GM18867 (cell line): ENCODE data around the gene UBC.
"Not testable (repeated sequence)": the region's sequence is repeated elsewhere in the genome, so short reads cannot be mapped to it uniquely, and the experiment has no call there.

Experiments used
- ATAC-seq: cut with Tn5 transposase; IDR thresholded peaks from one replicate; pipeline ENCODE4 v1.9.1; 2021; ENCODE audit warnings: mild to moderate bottlenecking, moderate library complexity; ENCODE audit not compliant: unreplicated experiment

Gene UBC

GRCh38 chr12:124916374-124917134, 2.1 kb upstream of the UBC start:
- ATAC-seq, result no peak

DNA sequence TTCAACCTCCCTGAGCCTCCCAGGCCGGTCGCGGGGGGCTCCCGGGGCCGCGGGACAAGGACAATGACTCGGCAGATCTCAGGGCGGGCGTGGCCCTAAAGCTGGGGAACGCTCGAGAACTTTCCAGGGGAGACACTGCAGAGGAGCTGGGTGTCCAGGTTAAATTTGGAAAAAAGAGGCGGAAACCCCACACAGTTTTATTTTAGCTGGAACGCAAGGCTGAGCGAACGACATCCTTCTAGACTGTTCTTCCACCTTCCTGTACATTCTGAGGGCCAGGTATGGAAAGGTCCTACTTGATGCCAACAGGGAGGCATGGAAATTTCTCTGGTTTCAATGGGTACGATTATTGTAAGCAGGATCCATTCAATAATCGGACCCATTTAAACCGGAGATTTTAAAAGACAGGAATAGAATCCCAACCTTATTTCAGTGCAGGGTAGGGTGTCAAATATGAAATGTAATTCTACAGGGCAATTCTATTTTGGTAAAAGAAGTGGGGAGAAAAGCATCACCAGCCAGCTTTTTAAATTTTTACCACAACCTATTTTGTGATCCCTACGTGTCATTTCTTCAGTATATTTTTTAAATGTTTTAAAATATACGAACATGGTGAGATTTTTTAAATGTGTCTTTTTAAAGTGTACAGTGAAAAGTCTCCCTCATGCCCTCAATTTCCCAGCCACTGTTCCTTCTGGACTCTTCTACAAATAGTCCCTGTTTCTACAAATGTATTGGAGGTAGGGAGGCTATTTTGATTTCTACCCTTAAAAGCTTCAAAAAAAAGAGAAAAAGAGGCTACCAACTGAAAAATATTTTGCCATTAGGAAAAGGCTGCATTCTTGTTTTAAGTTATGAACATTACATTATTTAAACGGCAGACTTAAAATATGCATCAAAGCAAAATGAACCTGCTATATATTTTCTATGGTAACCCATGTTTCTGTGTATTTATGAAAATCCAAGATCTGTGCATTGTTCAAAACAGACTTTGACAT, 1.1 kb upstream of the UBC start:
- peak; percentile 5 for ATAC-seq

DNA sequence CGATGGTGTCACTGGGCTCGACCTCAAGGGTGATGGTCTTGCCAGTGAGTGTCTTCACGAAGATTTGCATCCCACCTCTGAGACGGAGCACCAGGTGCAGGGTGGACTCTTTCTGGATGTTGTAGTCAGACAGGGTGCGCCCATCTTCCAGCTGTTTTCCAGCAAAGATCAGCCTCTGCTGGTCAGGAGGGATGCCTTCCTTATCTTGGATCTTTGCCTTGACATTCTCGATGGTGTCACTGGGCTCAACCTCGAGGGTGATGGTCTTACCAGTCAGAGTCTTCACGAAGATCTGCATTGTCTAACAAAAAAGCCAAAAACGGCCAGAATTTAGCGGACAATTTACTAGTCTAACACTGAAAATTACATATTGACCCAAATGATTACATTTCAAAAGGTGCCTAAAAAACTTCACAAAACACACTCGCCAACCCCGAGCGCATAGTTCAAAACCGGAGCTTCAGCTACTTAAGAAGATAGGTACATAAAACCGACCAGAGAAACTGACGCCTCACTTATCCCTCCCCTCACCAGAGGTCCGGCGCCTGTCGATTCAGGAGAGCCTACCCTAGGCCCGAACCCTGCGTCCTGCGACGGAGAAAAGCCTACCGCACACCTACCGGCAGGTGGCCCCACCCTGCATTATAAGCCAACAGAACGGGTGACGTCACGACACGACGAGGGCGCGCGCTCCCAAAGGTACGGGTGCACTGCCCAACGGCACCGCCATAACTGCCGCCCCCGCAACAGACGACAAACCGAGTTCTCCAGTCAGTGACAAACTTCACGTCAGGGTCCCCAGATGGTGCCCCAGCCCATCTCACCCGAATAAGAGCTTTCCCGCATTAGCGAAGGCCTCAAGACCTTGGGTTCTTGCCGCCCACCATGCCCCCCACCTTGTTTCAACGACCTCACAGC, 717 bp downstream of the UBC start:
- peak; percentile 29 for ATAC-seq

- not testable (repeated sequence) for ATAC-seq
Measured at GRCh38 chr12:124912529-124913287, 1.7 kb downstream of the UBC start.

GRCh38 chr12:124911521-124911920, 2.9 kb downstream of the UBC start:
- ATAC-seq, result not testable (repeated sequence)

GRCh38 chr12:124910561-124911478, 3.6 kb downstream of the UBC start:
- no peak for ATAC-seq

DNA sequence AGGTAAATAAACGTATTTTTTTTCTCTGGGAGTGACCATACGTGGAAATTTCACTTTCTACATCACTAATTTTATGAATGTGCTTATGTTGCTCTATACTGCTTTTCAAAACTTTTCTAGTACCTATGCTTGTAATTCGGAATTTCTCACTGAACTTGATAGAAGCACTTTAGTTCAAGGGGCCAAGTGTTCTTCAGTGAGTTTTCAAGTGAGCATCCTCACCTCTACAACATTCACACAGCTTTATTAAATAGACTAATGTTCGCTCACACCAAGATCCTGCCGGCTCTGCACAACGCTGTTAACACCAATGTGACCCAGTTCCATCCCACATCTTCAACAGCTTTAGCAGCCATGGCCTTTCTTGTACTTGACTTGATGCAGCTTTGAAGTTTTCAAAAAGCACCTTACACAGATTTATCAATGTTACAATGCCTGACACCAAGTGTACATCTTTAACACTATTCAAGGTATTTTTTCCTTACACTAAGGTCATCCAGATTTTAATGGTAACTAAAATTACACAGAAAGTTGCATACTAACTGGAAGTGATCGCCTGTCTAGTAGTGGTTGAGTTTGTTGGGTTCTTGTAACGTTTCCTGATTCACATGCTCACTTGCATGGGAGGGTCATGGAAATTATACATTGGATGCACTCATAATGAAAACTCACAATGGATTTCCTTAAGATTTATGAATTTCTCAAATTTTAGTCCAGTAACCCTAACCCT, 4.5 kb downstream of the UBC start:
- ATAC-seq, result no peak

DNA sequence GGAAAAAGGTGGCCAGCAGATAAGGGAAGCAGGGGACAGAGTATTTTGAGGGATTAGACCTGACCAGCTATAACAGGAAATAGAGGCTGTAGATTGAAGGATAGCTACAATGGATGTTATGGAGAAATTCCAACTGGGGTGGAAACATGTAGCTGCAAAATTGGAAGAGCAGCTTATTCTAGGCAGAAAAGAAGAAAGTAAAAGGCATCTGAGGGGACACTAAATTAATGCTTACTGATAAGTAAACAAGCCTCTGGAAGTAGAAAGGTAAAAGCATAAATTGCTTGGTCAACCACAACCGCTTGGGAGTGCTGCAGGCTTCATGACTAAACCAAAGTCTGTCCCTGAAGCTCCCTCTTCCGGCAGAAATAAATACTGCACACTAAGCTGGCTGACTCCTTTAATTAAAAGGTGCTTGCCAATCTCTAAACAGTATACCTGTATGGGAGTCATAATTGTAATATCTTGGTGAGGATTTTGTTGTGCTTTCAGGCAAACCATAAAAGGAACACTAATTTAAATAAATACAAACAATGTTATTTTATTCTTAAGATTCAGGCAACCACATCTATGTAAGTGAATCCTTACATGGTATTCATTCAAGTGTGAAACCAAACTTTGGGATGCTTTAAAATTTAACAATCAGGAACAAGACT, 7.7 kb downstream of the UBC start:
- peak; percentile 51 for ATAC-seq

- no peak for ATAC-seq
Measured at GRCh38 chr12:124904306-124905098, 9.9 kb downstream of the UBC start.

DNA sequence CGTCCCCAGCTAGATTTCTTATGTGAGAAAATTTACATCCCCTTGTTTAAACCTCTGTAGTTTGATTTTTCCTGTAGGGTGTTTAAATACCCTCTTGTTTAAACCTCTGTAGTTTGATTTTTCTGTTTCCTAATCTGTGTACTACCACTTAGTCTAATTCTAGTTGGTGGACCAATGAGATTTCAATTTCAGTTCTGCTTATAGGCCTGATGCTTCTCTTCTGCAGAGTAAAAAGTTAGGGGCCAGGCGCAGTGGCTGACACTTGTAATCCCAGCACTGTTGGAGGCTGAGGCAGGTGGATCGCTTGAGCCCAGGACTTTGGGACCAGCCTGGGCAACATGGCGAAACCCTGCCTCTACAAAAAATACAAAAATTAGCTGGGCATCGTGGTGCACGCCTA, 11.5 kb downstream of the UBC start:
- ATAC-seq, result peak; percentile 56

GRCh38 chr12:124901003-124901402, 13.4 kb downstream of the UBC start:
- ATAC-seq, result no peak

DNA sequence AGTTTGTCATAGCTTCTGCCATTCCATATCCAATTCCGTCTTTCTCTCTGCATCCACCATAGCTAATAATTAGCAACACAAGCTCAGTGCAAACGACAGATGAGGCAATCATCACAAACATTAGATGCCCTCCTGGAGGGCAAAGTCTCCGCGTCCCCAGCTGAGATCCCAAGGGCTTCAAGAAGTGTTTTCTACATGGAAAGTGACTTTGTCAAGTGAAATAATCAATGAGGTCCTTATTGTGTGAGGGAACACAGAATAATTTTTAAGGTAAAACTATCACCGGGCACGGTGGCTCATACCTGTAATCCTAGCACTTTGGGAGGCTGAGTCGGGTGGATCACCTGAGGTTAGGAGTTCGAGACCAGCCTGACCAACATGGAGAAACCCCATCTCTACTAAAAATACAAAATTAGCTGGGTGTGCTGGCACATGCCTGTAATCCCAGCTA, 14.1 kb downstream of the UBC start:
- not testable (repeated sequence) for ATAC-seq

- no peak for ATAC-seq
Measured at GRCh38 chr12:124898923-124899294, 15.5 kb downstream of the UBC start.

DNA sequence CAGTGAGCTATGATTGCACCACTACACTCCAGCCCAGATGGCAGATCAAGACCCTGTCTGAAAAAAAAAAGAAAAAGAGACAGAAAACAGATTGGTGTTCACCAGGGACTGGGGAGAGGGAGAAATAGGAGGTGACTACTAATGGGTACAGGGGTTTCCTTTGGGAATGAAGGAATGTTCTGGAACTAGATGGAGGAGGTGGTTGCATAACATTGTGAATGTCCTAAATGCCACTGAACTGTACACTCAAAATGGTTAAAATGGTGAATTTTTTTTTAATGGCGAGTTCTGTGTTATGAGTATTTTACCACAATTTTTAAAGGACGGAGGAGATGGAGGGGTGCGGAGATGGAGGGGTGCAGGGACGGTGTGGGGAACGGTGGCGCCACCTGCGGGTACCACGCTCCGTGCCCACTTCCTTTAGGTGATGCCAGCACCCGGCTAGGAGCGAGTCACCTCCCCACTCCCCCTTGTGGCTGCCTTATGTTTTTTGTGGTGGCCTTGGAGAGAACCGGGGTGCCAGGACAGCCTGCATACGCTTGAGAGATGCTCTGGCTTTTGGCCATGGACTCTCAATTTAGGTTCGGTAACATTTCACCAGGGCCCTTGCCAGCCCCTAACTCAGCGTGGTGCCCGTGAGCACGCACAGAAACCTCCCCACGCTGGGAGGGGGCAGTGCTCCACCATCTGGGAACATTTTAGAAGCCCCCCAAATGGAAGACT, 16.1 kb downstream of the UBC start:
- ATAC-seq, result no peak

DNA sequence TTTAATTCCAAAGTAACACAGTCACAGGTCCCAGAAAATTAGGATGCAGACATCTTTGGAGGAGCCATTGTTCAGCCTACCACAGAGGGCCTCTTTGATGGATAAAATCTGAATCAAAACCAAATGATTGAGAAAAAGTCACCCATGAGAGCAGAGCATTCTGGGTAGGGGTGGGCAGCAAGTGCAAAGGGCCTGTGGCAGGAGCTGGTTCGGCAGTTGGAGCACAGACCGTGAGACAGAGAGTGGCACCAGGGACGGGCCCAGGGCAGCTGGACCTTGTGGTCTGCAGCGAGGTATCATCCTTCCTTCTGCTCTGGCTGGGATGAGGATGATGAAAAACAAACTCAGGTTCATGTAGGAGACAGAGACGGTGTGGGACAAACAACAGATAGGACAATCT, 18.0 kb downstream of the UBC start:
- ATAC-seq, result no peak

DNA sequence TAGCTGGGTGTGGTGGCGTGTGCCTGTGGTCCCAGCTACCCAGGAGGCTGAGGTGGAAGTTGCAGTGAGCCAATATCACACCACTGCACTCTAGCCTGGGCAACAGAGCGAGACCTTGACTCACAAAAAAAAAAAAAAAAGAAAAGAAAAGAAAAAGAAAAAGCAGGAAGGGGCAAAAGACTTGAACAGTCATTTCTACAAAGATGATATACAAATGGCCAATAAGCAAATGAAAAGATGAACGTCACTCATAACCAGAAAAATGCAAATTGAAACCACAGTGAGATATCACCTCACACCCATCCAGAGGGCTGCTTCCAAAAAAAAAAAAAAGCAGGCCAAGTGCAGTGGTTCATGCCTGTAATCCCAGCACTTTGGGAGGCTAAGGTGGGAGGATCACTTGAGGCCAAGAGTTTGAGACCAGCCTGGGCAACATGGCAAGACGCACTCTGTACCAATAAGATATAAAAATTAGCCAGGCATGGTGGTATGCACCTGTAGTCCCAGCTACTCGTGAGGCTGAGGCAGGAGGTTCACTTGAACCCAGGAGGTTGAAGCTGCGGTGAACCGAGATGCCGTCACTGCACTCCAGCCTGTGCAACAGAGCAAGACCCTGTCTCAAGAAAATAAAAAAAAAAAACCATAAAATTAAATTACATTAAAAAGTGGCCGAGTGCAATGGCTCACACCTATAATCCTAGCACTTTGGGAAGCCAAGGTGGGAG, 20.5 kb downstream of the UBC start:
- peak; percentile 56 for ATAC-seq
